Osteocyte (in vitro differentiated cells): Measurements from ENCODE around the gene LIMS1. TPM values are rescaled to one million over a fixed set of nuclear protein-coding genes. Genes with fewer than 3 reads are reported as not detected.

ENCODE experiments used
- DNase-seq: peaks from one replicate; pipeline ENCODE4 v3.0.0; 2021; ENCODE audit warnings: mixed read lengths; ENCODE audit not compliant: unreplicated experiment; ENCODE audit errors: extremely low spot score
- H3K27ac Mint-ChIP-seq: one replicate; pipeline ENCODE4 v1.8.0; 2021; ENCODE audit warnings: mild to moderate bottlenecking, mixed read lengths; ENCODE audit not compliant: unreplicated experiment
- H3K27me3 Mint-ChIP-seq: one replicate; pipeline ENCODE4 v1.8.0; 2021; ENCODE audit warnings: mixed read lengths; ENCODE audit not compliant: unreplicated experiment
- H3K36me3 Mint-ChIP-seq: one replicate; pipeline ENCODE4 v1.8.0; 2021; ENCODE audit warnings: mixed read lengths; ENCODE audit not compliant: unreplicated experiment
- H3K4me1 Mint-ChIP-seq: one replicate; pipeline ENCODE4 v1.8.0; 2021; ENCODE audit warnings: mixed read lengths; ENCODE audit not compliant: unreplicated experiment
- H3K4me3 Mint-ChIP-seq: one replicate; pipeline ENCODE4 v1.8.0; 2021; ENCODE audit warnings: mild to moderate bottlenecking, moderate library complexity, mixed read lengths; ENCODE audit not compliant: unreplicated experiment
- H3K9me3 Mint-ChIP-seq: one replicate; pipeline ENCODE4 v1.8.0; 2021; ENCODE audit warnings: mixed read lengths; ENCODE audit not compliant: unreplicated experiment
- CTCF ChIP-seq: fragments of 200-600 bp; sonication (generic); IDR thresholded peaks from 2 replicates; pipeline ENCODE4 v1.5.0; 2021; ENCODE audit warnings: antibody characterized with exemption, mild to moderate bottlenecking, moderate library complexity
- total RNA-seq: library from RNA; stranded (reverse); gene quantifications from 2 replicates; pipeline ENCODE4 v1.2.1, GENCODE V29; 2021

Gene LIMS1
- total RNA-seq, 1 donor from 2014 or later = 74.4 TPM

GRCh38 chr2:108571286-108571685 is 37.0 kb downstream of the LIMS1 start:
- peaks cover 58% of the 10 kb centered on the region for H3K4me1 Mint-ChIP-seq
- TF ChIP-seq CTCF = no peak
- DNase-seq = no peak
- peaks cover 1% of the 10 kb centered on the region for H3K36me3 Mint-ChIP-seq
- no peaks in the 10 kb centered on the region for H3K27me3 Mint-ChIP-seq
- H3K4me3 Mint-ChIP-seq = no peak overlapping the region
- no peaks in the 10 kb centered on the region for H3K9me3 Mint-ChIP-seq
- no peak overlapping the region for H3K27ac Mint-ChIP-seq

DNA sequence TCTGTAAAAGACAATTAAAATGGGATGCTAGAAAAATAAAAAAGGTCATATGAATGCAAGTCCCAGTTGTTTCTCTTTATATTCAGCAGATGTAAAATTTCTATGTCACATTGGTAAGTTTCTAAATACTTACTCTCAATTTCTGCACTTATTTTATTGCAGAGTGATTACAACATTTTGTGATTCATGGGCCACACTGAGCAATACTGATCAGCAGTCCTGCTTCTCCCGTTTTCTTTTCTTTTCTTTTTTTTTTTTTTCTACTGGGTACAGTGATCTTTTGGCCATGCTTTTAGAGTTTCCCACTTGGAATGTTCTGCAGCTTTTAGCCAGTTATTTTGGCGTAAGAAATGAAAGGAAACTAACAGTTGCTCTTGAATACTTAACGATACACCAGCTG is 38.8 kb downstream of the LIMS1 start:
- TF ChIP-seq CTCF = no peak
- DNase-seq = no peak
- peaks cover 76% of the 10 kb centered on the region for H3K4me1 Mint-ChIP-seq
- H3K27me3 Mint-ChIP-seq = no peaks in the 10 kb centered on the region
- peaks cover 1% of the 10 kb centered on the region for H3K36me3 Mint-ChIP-seq
- no peak overlapping the region for H3K4me3 Mint-ChIP-seq
- no peaks in the 10 kb centered on the region for H3K9me3 Mint-ChIP-seq
- H3K27ac Mint-ChIP-seq = peak overlapping the region; percentile 79

DNA sequence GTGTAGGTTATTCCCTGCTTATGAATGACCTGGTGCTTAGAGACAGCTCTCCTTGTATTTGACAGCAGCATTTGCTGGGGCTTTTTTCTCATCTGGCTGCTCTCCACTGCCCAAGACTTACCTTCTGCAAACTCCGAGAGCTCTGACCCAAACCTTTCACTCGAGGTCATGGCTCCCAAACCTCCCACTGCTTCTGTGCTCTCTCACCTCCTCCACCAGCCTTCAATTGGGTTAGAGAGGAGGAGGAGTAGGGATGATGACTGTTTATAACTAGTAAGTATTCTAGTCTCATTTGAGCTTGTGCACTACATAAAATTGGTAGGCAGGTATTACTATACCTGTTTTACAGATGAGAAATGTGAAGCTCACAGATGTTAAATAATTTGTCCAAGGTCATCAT is 40.1 kb downstream of the LIMS1 start:
- no peak for TF ChIP-seq CTCF
- H3K27ac Mint-ChIP-seq = peak overlapping the region; percentile 23
- H3K4me1 Mint-ChIP-seq = peaks cover 85% of the 10 kb centered on the region
- no peaks in the 10 kb centered on the region for H3K27me3 Mint-ChIP-seq
- H3K36me3 Mint-ChIP-seq = no peaks in the 10 kb centered on the region
- H3K9me3 Mint-ChIP-seq = no peaks in the 10 kb centered on the region
- DNase-seq = no peak
- H3K4me3 Mint-ChIP-seq = no peak overlapping the region

DNA sequence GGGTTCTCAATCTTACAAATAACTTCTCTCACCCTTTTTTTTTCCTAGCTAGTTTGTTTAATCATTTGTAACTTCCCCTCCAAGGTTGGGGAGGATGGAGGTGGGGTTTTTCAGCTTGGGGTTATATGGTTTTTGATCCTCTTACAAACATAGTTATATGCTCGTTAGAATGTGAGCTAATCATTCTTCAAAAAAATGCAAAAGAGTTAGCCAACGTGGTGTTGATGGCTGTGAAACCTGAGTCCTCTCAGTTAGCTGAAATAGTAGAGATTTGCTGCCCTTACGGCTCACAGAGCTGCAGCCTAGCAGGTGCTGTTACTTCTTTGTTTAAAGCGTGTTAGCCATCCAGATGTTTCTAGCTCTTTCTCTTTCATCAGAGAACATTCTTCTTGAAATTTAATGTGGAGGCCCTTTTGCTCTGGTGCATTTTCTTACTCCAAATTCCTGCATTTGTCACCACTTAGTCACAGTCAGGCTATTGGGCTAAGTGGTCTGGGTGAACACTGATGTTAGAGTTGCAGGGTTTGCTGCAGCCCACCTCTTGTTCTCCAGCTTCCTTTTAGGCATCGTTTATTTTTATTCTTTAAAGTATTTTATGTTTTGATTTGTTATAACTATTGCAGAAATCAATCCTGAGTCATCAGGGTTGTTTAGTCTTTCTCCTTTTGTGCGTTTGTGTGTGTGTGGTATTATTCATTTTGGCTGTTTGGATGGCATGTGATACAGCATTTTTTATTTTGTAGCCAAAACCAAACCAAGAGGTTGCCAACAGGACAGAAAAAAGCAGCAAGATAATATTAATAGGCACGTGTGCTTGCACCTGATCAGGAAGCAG is 41.1 kb downstream of the LIMS1 start:
- peak overlapping the region; percentile 74 for H3K27ac Mint-ChIP-seq
- H3K4me3 Mint-ChIP-seq = no peak overlapping the region
- H3K36me3 Mint-ChIP-seq = no peaks in the 10 kb centered on the region
- no peaks in the 10 kb centered on the region for H3K9me3 Mint-ChIP-seq
- no peaks in the 10 kb centered on the region for H3K27me3 Mint-ChIP-seq
- no peak for DNase-seq
- H3K4me1 Mint-ChIP-seq = peaks cover 94% of the 10 kb centered on the region
- no peak for TF ChIP-seq CTCF

GRCh38 chr2:108577099-108577498 is 42.8 kb downstream of the LIMS1 start:
- no peak overlapping the region for H3K4me3 Mint-ChIP-seq
- no peaks in the 10 kb centered on the region for H3K27me3 Mint-ChIP-seq
- TF ChIP-seq CTCF = no peak
- no peak for DNase-seq
- H3K4me1 Mint-ChIP-seq = peaks cover 94% of the 10 kb centered on the region
- no peaks in the 10 kb centered on the region for H3K36me3 Mint-ChIP-seq
- H3K27ac Mint-ChIP-seq = no peak overlapping the region
- H3K9me3 Mint-ChIP-seq = no peaks in the 10 kb centered on the region
